ENCODE data around the gene CLCN6.

CLCN6 gene

DNA sequence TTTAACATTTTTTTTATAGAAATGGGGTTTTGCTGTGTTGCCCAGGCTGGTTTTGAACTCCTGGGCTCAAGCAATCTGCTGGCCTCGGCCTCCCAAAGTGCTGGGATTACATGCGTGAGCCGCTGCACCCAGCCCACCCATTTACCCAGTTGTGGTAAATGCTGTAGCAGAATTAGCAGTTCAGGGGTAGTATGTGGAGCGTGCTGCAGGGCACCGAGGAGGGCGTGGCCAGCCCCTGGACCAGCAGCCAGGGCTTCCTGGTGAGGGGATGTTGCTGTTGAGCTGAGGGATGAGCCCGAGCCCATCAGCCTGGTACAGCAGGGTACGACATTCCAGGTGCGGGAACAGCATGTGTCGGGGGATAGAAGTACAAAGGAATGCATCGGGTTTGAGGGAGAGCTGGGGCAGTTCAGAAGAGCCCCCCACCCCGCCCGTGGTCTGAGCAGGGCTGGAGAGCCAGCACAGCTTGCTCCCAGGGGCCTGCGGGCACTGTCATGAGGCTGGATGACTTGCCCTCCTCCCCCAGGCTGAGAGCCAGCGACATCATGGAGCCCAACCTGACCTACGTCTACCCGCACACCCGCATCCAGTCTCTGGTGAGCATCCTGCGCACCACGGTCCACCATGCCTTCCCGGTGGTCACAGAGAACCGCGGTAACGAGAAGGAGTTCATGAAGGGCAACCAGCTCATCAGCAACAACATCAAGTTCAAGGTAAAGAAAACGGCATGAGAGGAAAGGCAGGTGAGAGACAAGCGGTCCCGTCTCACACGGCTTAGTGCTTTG, 29.6 kb downstream of the CLCN6 start:
- TF ChIP-seq, protein P1, sequence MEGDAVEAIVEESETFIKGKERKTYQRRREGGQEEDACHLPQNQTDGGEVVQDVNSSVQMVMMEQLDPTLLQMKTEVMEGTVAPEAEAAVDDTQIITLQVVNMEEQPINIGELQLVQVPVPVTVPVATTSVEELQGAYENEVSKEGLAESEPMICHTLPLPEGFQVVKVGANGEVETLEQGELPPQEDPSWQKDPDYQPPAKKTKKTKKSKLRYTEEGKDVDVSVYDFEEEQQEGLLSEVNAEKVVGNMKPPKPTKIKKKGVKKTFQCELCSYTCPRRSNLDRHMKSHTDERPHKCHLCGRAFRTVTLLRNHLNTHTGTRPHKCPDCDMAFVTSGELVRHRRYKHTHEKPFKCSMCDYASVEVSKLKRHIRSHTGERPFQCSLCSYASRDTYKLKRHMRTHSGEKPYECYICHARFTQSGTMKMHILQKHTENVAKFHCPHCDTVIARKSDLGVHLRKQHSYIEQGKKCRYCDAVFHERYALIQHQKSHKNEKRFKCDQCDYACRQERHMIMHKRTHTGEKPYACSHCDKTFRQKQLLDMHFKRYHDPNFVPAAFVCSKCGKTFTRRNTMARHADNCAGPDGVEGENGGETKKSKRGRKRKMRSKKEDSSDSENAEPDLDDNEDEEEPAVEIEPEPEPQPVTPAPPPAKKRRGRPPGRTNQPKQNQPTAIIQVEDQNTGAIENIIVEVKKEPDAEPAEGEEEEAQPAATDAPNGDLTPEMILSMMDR (IDR thresholded peaks at IDR 0.05; ENCODE audit: low read depth, low read length), result no peak
- TF ChIP-seq, protein P2, sequence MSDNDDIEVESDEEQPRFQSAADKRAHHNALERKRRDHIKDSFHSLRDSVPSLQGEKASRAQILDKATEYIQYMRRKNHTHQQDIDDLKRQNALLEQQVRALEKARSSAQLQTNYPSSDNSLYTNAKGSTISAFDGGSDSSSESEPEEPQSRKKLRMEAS (IDR thresholded peaks at IDR 0.05; ENCODE audit: low read depth, low read length), result no peak
- TF ChIP-seq POLR2A (IDR thresholded peaks at IDR 0.05; ENCODE audit: extremely low read depth, insufficient read length) (no peak), MYC (IDR thresholded peaks at IDR 0.05; ENCODE audit: low read depth, low read length) (no peak)
- DNase-seq (ENCODE audit: low read depth), result no peak
- H3K4me3 ChIP-seq (ENCODE audit: low read depth, low read length), result no peak overlapping the region

DNA sequence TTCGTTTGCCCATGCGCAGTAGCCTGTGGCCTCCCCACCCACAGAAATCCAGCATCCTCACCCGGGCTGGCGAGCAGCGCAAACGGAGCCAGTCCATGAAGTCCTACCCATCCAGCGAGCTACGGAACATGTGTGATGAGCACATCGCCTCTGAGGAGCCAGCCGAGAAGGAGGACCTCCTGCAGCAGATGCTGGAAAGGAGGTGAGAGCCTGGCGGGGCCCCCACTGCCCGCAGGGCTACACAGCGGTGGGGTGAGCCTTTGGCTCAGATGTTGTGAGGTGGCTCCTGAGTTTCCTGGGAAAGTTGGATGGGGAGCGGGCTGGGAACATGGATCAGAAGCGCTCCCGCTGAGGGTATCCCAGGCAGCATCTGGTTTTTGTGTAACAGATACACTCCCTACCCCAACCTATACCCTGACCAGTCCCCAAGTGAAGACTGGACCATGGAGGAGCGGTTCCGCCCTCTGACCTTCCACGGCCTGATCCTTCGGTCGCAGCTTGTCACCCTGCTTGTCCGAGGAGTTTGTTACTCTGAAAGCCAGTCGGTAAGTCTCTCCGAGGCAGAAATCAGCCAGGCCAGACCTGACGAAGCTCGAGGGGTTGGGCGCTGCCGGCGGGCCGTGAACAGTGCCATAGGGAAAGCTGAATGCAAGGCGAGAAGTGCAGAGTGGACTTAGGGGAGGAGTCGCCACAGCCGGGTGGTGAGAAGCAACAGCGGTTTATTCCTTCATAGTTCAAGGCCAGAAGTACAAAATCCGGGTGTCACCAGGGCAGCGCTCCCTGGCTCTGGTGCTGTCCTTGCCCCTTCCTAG, 31.2 kb downstream of the CLCN6 start:
- no peak overlapping the region for H3K4me3 ChIP-seq (ENCODE audit: low read depth, low read length)
- no peak for DNase-seq (ENCODE audit: low read depth)
- TF ChIP-seq POLR2A (IDR thresholded peaks at IDR 0.05; ENCODE audit: extremely low read depth, insufficient read length) (no peak), MYC (IDR thresholded peaks at IDR 0.05; ENCODE audit: low read depth, low read length) (no peak)
- TF ChIP-seq, protein P2 (IDR thresholded peaks at IDR 0.05; ENCODE audit: low read depth, low read length), result no peak
- TF ChIP-seq, protein P1 (IDR thresholded peaks at IDR 0.05; ENCODE audit: low read depth, low read length), result no peak

DNA sequence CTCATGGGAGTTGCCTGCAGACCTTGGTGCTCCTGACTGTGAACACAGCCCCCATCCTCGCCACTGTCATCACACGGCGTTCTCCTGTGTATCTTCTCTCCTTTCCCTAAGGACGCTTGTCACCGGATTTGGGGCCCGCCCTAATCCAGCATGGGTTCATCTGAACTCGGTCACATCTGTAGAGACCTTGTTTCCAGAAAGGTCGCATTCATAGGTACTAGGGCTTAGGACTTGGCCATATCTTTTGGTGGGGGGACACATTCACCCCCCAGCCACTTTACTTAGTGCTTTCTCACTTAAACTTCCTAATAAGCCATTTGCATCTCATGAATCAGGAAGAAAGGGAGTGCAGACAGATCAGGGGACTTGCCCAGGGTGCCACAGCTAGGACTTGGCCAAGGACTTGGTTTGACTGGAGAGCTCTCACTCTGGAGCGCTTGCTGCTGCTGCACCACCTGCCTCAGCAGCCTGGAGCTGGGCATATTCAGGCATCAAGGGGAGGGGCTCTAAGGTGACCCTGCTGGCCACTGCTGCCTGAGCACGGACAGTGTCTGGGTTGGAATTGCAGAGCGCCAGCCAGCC, 31.9 kb downstream of the CLCN6 start:
- TF ChIP-seq, protein P2 (IDR thresholded peaks at IDR 0.05; ENCODE audit: low read depth, low read length), result no peak
- TF ChIP-seq MYC (IDR thresholded peaks at IDR 0.05; ENCODE audit: low read depth, low read length) (no peak), POLR2A (IDR thresholded peaks at IDR 0.05; ENCODE audit: extremely low read depth, insufficient read length) (no peak)
- TF ChIP-seq, protein P1 (IDR thresholded peaks at IDR 0.05; ENCODE audit: low read depth, low read length), result no peak
- DNase-seq (ENCODE audit: low read depth), result no peak
- H3K4me3 ChIP-seq (ENCODE audit: low read depth, low read length), result no peak overlapping the region

DNA sequence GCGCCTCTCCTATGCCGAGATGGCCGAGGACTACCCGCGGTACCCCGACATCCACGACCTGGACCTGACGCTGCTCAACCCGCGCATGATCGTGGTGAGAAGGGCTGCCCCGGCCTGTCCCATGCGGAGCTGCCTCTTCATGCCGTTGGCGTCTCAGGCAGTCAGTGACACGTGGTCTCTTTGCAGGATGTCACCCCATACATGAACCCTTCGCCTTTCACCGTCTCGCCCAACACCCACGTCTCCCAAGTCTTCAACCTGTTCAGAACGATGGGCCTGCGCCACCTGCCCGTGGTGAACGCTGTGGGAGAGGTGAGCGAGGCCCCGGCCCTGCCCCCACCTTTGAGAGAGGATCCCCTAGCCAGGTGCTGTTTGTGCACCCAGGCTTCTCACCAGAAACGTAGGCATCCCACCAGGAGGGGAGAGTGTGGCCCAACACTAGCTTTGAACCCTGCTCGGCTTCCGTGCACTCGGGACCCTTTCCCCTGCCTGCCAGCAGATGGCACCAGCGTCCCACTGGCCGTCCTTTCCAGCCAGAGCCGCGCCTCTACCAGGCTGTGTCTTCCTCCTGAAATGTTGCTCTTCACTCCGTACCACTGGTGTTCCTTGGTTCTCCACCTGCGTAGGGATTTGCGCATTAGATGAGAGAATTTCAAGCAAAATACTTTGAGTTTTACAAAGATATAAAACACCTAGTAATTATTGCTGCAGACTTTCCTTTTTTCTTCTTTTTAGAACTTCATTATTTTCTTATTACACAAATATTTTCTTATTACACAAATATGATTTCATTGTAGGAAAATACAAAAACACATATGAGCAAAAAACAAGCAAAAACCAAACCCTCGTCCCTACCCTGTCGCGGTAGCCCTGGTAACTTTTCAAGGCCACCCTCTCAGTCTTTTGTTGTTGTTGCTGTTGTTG, 32.6 kb downstream of the CLCN6 start:
- peak; percentile 68 for DNase-seq (ENCODE audit: low read depth)
- no peak overlapping the region for H3K4me3 ChIP-seq (ENCODE audit: low read depth, low read length)
- TF ChIP-seq, protein P1 (IDR thresholded peaks at IDR 0.05; ENCODE audit: low read depth, low read length), result peak; percentile 96
- TF ChIP-seq, protein P2 (IDR thresholded peaks at IDR 0.05; ENCODE audit: low read depth, low read length), result no peak

Data from NB4 (cell line).